HCT116 (cell line): ENCODE measurements around the gene ADORA2B.
A peak's percentile ranks its signal among the peaks of the same experiment; 100 is the strongest.

Experiments used
- CEBPB ChIP-seq: IDR thresholded peaks from 2 replicates; pipeline ENCODE4 v1.6.1; 2012; ENCODE audit warnings: low read depth
- EGR1 ChIP-seq: IDR thresholded peaks from 2 replicates; pipeline ENCODE4 v1.6.1; 2012; ENCODE audit warnings: low read depth
- EZH2phosphoT487 ChIP-seq: fragments of 200-600 bp; IDR thresholded peaks from 2 replicates; pipeline ENCODE4 v1.6.1; 2018; ENCODE audit warnings: antibody characterized with exemption, borderline replicate concordance
- JUND ChIP-seq: IDR thresholded peaks from 2 replicates; pipeline ENCODE4 v1.6.1; 2012
- POLR2A ChIP-seq: IDR thresholded peaks from 2 replicates; pipeline ENCODE4 v1.7.0; 2011; ENCODE audit warnings: borderline replicate concordance; ENCODE audit not compliant: insufficient read depth, insufficient read length; ENCODE audit errors: extremely low read depth
- POLR2AphosphoS5 ChIP-seq: IDR thresholded peaks from 2 replicates; pipeline ENCODE4 v1.6.1; 2011; ENCODE audit warnings: mild to moderate bottlenecking, low read depth, low read length, moderate library complexity
- RAD21 ChIP-seq: IDR thresholded peaks from 2 replicates; pipeline ENCODE4 v1.6.1; 2012; ENCODE audit warnings: low read depth, mild to moderate bottlenecking
- TCF7L2 ChIP-seq: IDR thresholded peaks from 2 replicates; pipeline ENCODE4 v1.7.0; 2011; ENCODE audit warnings: borderline replicate concordance, inconsistent platforms; ENCODE audit not compliant: insufficient read depth, insufficient read length; ENCODE audit errors: extremely low read depth
- YY1 ChIP-seq: IDR thresholded peaks from 2 replicates; pipeline ENCODE4 v1.6.1; 2011; ENCODE audit warnings: low read length, low read depth, moderate library complexity, mild to moderate bottlenecking; ENCODE audit not compliant: insufficient replicate concordance; ENCODE audit errors: extremely low read depth
- ZNF274 ChIP-seq: fragments of 200-500 bp; sonication (Bioruptor generic); IDR thresholded peaks from 2 replicates; pipeline ENCODE4 v1.6.1; 2014; ENCODE audit warnings: mild to moderate bottlenecking, low read depth, low read length, inconsistent platforms
- TF ChIP-seq, protein P1 (sequence below), 3 experiments: fragments of 200-600 bp in 1 of 3; sonication (generic) in 1 of 3; IDR thresholded peaks in 2 of 3; conservative IDR thresholded peaks in 1 of 3; 2 replicates each; pipeline ENCODE4 v1.5.1; 2012 to 2017; ENCODE audit warnings: low read depth in 2 of 3, low read length in 2 of 3, antibody characterized with exemption in 1 of 3, borderline replicate concordance in 1 of 3, control low read depth in 1 of 3, mild to moderate bottlenecking in 1 of 3, mixed read lengths in 1 of 3, mixed run types in 1 of 3, moderate library complexity in 1 of 3; ENCODE audit not compliant: insufficient read depth in 1 of 3
- TF ChIP-seq, protein P2 (sequence below): IDR thresholded peaks from 2 replicates; pipeline ENCODE4 v1.6.1; 2012; ENCODE audit warnings: low read depth

DNA sequence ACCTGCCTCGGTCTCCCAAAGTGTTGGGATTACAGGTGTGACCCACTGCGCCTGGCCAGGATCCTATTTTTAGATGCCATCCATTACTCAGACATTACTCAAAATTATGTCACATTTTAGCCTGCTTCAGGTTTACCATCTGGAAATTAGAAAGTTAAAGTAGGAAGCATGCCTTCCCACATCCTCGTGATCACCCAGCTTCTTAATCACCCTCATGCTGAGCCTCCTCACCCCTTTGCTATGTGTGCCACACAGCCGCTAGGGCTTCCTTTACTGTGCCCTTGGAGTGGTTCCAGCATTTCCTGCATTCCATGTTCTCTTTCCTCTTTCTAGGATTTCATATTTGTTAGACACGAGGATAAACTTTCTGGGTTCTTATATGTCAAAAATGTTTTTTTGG is 9.3 kb downstream of the ADORA2B start:
- TF ChIP-seq, protein P1, sequence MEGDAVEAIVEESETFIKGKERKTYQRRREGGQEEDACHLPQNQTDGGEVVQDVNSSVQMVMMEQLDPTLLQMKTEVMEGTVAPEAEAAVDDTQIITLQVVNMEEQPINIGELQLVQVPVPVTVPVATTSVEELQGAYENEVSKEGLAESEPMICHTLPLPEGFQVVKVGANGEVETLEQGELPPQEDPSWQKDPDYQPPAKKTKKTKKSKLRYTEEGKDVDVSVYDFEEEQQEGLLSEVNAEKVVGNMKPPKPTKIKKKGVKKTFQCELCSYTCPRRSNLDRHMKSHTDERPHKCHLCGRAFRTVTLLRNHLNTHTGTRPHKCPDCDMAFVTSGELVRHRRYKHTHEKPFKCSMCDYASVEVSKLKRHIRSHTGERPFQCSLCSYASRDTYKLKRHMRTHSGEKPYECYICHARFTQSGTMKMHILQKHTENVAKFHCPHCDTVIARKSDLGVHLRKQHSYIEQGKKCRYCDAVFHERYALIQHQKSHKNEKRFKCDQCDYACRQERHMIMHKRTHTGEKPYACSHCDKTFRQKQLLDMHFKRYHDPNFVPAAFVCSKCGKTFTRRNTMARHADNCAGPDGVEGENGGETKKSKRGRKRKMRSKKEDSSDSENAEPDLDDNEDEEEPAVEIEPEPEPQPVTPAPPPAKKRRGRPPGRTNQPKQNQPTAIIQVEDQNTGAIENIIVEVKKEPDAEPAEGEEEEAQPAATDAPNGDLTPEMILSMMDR (IDR thresholded peaks at IDR 0.05 in 2 of 3, conservative IDR thresholded peaks at IDR 0.05 in 1 of 3; ENCODE audit: borderline replicate concordance in 1 of 3, insufficient read depth in 1 of 3, low read depth in 2 of 3, low read length in 2 of 3): no peak
- TF ChIP-seq POLR2A: no peak
- no peak for TF ChIP-seq YY1
- TF ChIP-seq EZH2phosphoT487: no peak
- no peak for TF ChIP-seq EGR1
- TF ChIP-seq CEBPB: no peak
- peak; percentile 83 for TF ChIP-seq JUND
- 0 out of 2 replicates have a peak, but pooled peaks have one; percentile 28 for TF ChIP-seq POLR2AphosphoS5
- TF ChIP-seq, protein P2, sequence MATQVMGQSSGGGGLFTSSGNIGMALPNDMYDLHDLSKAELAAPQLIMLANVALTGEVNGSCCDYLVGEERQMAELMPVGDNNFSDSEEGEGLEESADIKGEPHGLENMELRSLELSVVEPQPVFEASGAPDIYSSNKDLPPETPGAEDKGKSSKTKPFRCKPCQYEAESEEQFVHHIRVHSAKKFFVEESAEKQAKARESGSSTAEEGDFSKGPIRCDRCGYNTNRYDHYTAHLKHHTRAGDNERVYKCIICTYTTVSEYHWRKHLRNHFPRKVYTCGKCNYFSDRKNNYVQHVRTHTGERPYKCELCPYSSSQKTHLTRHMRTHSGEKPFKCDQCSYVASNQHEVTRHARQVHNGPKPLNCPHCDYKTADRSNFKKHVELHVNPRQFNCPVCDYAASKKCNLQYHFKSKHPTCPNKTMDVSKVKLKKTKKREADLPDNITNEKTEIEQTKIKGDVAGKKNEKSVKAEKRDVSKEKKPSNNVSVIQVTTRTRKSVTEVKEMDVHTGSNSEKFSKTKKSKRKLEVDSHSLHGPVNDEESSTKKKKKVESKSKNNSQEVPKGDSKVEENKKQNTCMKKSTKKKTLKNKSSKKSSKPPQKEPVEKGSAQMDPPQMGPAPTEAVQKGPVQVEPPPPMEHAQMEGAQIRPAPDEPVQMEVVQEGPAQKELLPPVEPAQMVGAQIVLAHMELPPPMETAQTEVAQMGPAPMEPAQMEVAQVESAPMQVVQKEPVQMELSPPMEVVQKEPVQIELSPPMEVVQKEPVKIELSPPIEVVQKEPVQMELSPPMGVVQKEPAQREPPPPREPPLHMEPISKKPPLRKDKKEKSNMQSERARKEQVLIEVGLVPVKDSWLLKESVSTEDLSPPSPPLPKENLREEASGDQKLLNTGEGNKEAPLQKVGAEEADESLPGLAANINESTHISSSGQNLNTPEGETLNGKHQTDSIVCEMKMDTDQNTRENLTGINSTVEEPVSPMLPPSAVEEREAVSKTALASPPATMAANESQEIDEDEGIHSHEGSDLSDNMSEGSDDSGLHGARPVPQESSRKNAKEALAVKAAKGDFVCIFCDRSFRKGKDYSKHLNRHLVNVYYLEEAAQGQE: no peak
- TF ChIP-seq TCF7L2: peak; percentile 19
- no peak for TF ChIP-seq ZNF274
- peak; percentile 26; the same call in 1 of the 2 replicates for TF ChIP-seq RAD21
